Effector memory CD8-positive, alpha-beta T cell (primary cell): ENCODE results near the gene RGS21.

Experiments used
- ATAC-seq: fragments of 150-1000 bp; cut with Tn5 transposase; replicated peaks from 2 replicates; pipeline ENCODE4 v1.10.0; 2021; ENCODE audit warnings: mild to moderate bottlenecking, moderate library complexity
- DNase-seq, 3 experiments: peaks; one replicate each; pipeline ENCODE4 v3.0.0; 2021
- H3K27ac Mint-ChIP-seq, 2 donors: one replicate each; pipeline ENCODE4 v1.8.0; 2022; ENCODE audit warnings: mild to moderate bottlenecking in 2 of 2, mixed read lengths in 2 of 2, moderate library complexity in 2 of 2
- H3K27me3 Mint-ChIP-seq, 2 donors: one replicate each; pipeline ENCODE4 v1.8.0; 2022; ENCODE audit warnings: mixed read lengths in 2 of 2
- H3K36me3 Mint-ChIP-seq: one replicate; pipeline ENCODE4 v1.8.0; 2022; ENCODE audit warnings: mild to moderate bottlenecking, moderate library complexity, mixed read lengths; ENCODE audit not compliant: insufficient read depth
- H3K4me1 Mint-ChIP-seq, 2 donors: one replicate each; pipeline ENCODE4 v1.8.0; 2022; ENCODE audit warnings: low read depth in 2 of 2, mixed read lengths in 2 of 2
- H3K4me3 Mint-ChIP-seq, 2 donors: one replicate each; pipeline ENCODE4 v1.8.0; 2022; ENCODE audit warnings: mild to moderate bottlenecking in 2 of 2, mixed read lengths in 2 of 2, moderate library complexity in 2 of 2
- H3K9me3 Mint-ChIP-seq, 2 donors: one replicate each; pipeline ENCODE4 v1.8.0; 2022; ENCODE audit warnings: mixed read lengths in 2 of 2

The RGS21 gene

DNA sequence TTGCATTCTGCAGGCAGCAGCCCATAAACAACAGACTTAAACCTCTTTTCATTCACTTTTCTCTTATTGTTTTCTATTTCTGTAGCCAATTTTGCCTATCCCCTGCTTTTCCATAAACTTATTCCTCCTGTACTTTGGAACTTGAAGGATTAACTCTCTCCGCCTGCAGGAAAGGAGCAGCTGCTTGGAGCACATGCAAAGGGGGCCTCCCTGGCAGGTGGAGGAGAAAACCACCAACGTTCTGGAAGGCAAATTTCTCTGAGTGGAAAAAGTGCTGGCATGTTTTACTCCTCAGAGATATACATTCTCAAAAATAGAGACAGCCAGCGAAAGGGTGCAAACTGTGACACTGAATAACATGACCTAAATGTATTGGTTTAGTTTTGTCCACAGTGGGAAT lies 33.6 kb downstream of the RGS21 start:
- H3K36me3 Mint-ChIP-seq, result no peaks in the 10 kb centered on the region
- DNase-seq (no peak), ATAC-seq (no peak)
- H3K4me1 Mint-ChIP-seq, result no peaks in the 10 kb centered on the region
- no peak overlapping the region for H3K4me3 Mint-ChIP-seq
- no peak overlapping the region for H3K27ac Mint-ChIP-seq
- no peaks in the 10 kb centered on the region for H3K9me3 Mint-ChIP-seq
- no peaks in the 10 kb centered on the region for H3K27me3 Mint-ChIP-seq

DNA sequence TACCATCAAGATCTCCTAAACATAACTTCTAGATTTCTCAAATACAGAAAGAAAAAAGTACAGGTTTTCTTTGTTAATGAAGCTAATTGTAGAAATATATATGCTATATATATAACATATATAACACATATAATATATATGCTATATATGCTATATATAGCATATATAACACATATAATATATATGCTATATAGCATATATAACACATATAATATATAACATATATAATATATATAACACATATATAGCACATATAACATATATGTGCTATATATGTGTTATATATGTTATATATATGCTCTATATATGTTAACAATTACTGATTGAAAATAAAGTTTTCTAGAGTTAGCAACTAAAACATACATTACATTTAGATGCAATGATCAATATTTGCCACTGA lies 34.8 kb downstream of the RGS21 start:
- no peaks in the 10 kb centered on the region for H3K27me3 Mint-ChIP-seq
- H3K36me3 Mint-ChIP-seq, result no peaks in the 10 kb centered on the region
- no peaks in the 10 kb centered on the region for H3K9me3 Mint-ChIP-seq
- H3K4me3 Mint-ChIP-seq, result no peak overlapping the region
- H3K4me1 Mint-ChIP-seq, result no peaks in the 10 kb centered on the region
- ATAC-seq (no peak), DNase-seq (no peak)
- no peak overlapping the region for H3K27ac Mint-ChIP-seq

DNA sequence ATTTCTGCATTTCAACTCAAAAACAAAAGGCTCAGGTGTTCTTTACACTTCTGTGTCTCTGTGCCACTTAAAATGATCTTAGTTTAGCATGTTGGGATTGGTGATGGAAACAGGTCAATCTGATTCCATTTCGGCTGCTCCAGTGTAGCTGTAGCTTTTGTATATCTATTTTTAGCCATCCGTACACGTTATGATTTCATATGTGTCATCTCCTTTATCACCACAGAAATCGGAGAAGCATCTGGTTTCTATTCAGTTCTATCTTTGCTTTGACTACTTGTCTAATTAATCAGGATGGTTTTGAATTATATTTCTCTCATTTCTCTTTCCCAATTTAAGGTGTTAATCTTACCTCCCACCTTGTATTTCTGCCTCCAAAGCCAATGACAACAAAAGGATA lies 41.1 kb downstream of the RGS21 start:
- ATAC-seq, result no peak
- Mint-ChIP-seq H3K27me3 (no peaks in the 10 kb centered on the region), H3K4me3 (no peak overlapping the region), H3K4me1 (no peaks in the 10 kb centered on the region), H3K36me3 (no peaks in the 10 kb centered on the region), H3K27ac (no peak overlapping the region), H3K9me3 (no peaks in the 10 kb centered on the region)
- no peak for DNase-seq

DNA sequence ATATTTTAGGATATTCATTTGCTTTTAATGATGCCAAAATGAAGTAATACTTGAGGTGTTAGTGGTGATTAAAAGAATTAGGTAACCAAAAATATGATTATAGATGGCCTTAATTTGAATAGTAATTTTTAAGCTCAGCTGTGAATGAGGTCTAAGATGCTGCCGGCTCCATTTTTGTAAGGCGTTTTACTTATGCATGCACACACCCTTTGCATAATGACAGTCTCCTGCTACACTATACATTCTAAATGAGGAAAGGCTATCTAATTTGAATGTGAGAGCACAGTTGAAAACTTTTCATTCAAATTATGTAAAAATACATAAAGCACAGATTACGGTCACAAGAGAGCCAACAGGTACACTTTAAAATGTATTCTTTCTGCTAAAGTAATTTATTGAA lies 41.6 kb downstream of the RGS21 start:
- Mint-ChIP-seq H3K4me3 (no peak overlapping the region), H3K27ac (no peak overlapping the region), H3K4me1 (no peaks in the 10 kb centered on the region), H3K9me3 (no peaks in the 10 kb centered on the region), H3K27me3 (no peaks in the 10 kb centered on the region), H3K36me3 (no peaks in the 10 kb centered on the region)
- ATAC-seq (no peak), DNase-seq (no peak)

DNA sequence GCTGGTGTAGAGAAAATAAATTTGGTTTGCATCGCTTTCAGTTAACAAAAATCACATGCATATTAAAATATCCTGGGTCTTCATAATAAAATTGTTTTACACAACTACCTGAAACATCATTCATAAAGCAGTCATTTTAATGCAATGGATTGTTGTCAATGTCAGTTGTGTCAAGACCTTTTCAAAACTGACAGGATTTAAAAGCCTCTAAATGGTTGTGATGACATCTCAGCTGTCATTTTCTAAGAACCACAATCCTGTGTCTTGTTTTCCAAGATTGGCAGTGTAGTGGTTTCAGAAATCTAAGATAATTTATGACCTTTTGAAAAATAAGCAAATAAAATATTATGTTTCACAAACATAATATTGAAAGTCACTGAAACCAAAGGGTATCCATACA lies 42.0 kb downstream of the RGS21 start:
- Mint-ChIP-seq H3K27ac (no peak overlapping the region), H3K27me3 (no peaks in the 10 kb centered on the region), H3K36me3 (no peaks in the 10 kb centered on the region), H3K4me3 (no peak overlapping the region), H3K9me3 (no peaks in the 10 kb centered on the region), H3K4me1 (no peaks in the 10 kb centered on the region)
- no peak for ATAC-seq
- DNase-seq, result no peak

DNA sequence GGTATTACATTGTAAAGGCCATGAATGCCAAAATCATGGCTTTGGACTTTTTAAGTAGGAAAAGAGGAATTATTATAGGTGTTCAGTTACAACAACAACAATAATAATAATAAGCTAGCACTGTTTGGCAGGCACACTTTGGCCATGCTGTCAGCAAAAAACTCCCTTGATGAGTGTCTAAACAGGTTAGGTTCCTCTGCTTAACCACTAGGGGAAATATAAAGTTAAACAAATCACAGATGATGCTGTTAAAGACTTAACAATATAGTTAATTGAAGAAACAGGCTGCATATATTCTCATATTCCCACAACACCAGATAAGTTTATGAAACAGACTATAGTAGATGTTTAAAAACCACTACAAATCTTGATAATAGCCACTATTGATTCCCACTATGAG lies 46.4 kb downstream of the RGS21 start:
- no peaks in the 10 kb centered on the region for H3K36me3 Mint-ChIP-seq
- H3K4me3 Mint-ChIP-seq, result no peak overlapping the region
- H3K9me3 Mint-ChIP-seq, result no peaks in the 10 kb centered on the region
- H3K27me3 Mint-ChIP-seq, result no peaks in the 10 kb centered on the region
- no peak for DNase-seq
- H3K4me1 Mint-ChIP-seq, result no peaks in the 10 kb centered on the region
- ATAC-seq, result no peak
- H3K27ac Mint-ChIP-seq, result no peak overlapping the region

DNA sequence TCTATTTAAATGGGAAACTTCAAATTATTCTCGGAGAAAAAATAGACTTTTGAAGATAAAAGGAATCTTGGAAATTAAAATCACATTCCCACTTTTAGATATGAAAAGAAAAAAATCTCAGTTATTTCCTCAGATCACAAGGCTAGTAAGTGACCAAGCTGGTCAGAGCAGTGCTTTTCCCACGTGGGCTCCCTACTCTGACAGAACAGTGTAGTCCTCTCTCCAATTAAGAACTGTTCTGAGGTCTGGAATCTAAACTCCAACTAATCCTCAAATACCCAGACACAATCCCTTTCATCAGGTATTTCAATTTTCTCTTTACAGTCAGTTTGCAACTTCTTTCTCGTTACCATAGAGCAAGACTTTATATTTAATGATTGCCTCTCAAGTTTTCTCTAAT lies 50.6 kb downstream of the RGS21 start:
- H3K4me3 Mint-ChIP-seq, result no peak overlapping the region
- no peak for ATAC-seq

DNA sequence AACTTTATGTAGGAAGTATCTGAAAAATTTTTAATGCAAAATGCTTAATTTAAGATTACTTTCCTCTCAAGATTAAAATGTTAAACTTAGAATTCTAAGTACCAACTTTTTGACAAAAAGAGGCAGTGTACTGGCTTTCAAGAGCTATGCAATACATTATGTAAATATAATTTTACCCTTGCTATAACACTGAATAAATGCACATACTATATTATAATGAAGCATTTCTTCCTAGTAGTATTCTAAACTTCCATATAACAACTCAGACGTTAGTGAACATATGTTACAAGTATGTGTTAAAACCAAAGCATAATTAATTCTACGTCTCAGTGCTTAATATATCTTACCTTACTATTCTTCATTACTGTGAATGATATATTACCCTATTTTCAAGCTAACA lies 58.5 kb downstream of the RGS21 start:
- Mint-ChIP-seq H3K36me3 (no peaks in the 10 kb centered on the region), H3K4me1 (no peaks in the 10 kb centered on the region), H3K27me3 (no peaks in the 10 kb centered on the region), H3K27ac (no peak overlapping the region), H3K9me3 (peaks cover 0 to 2% of the 10 kb centered on the region in 2 donors), H3K4me3 (no peak overlapping the region)
- DNase-seq, result no peak
- no peak for ATAC-seq

More for the DNA sequence above, 50.6 kb downstream of the RGS21 start:
- Mint-ChIP-seq H3K27ac (no peak overlapping the region), H3K27me3 (no peaks in the 10 kb centered on the region), H3K4me1 (no peaks in the 10 kb centered on the region), H3K36me3 (no peaks in the 10 kb centered on the region), H3K9me3 (no peaks in the 10 kb centered on the region)
- no peak for DNase-seq

DNA sequence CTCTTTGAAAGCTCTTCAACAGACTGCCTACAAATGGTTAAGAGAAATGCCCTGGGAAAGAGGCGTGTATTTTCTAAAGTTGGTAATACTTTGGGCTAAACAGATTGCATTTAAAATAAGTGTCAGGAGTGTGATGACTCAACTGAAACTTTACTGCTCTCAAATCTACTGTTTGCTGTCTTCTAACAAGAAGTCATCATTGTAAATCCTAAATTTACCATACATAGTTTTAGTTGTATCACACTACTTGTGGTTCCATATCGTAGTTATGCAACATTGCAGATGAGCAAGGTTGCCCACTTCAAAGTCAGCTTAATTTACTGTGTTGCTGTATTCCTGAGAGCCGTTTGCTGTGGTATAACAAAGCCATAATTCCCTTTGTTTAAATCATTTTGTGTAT lies 59.6 kb downstream of the RGS21 start:
- no peaks in the 10 kb centered on the region for H3K4me1 Mint-ChIP-seq
- no peaks in the 10 kb centered on the region for H3K36me3 Mint-ChIP-seq
- H3K27me3 Mint-ChIP-seq, result no peaks in the 10 kb centered on the region
- no peak overlapping the region for H3K27ac Mint-ChIP-seq
- H3K9me3 Mint-ChIP-seq, result peaks cover 0 to 2% of the 10 kb centered on the region in 2 donors
- ATAC-seq (no peak), DNase-seq (no peak)
- no peak overlapping the region for H3K4me3 Mint-ChIP-seq

DNA sequence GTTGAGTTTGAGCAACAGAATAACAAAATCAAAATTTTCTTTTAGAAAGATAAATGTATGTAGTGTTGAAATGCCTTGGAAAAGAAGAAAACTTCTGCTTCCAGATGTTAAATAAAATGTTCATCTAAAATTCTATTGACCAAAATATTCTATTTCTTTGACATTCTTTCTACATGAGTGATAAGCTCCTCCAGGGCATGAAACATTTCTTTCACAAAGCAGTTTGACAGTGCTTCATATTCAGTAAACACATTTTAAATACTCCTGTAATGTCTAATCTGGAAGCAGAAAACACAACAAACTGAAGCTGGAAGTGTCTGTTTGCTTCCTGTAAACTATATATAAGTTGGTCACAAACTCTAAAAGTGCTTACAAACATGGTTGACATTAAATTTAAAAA lies 61.5 kb downstream of the RGS21 start:
- DNase-seq (no peak), ATAC-seq (no peak)
- Mint-ChIP-seq H3K4me1 (no peaks in the 10 kb centered on the region), H3K27me3 (no peaks in the 10 kb centered on the region), H3K4me3 (no peak overlapping the region), H3K9me3 (peaks cover 0 to 2% of the 10 kb centered on the region in 2 donors), H3K27ac (no peak overlapping the region), H3K36me3 (no peaks in the 10 kb centered on the region)

DNA sequence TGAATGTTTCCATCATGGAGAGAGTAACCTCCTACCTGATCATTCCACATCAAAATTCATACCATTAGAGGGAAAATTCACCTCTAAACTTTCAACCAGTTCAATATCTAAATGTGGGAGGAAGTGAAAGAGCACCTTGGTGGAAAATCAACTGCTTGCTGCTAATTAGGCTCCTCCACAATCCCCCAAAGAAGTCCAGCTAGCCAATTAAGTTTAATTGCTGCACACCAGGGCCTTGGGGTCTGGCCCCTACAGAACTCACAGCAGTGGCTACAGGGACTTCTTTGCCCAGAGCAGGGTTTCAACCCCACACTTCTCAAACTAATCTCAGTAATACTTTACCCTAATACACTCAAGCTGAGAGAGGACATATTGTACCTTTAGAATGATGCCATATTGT lies 62.1 kb downstream of the RGS21 start:
- Mint-ChIP-seq H3K9me3 (peaks cover 0 to 2% of the 10 kb centered on the region in 2 donors), H3K4me3 (no peak overlapping the region), H3K27ac (no peak overlapping the region), H3K4me1 (no peaks in the 10 kb centered on the region), H3K36me3 (no peaks in the 10 kb centered on the region), H3K27me3 (no peaks in the 10 kb centered on the region)
- ATAC-seq (no peak), DNase-seq (no peak)

DNA sequence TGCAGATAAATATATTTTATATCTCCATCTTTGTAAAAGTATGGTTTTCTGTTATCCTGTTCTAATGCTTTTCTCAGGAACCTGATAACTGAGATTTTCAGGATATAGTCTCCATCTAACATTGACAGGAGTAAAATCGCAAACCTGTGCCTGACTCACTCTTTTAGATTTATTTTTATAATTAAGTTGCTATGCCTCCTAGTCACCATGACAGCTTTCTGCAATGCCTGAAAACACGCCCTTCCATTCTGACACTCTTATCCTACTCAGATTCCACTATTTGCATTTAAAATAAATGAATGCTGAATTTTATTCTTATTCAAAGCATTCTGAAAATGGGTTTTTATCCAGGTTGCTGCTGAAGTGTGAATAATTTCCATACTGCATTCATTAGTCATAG lies 62.8 kb downstream of the RGS21 start:
- Mint-ChIP-seq H3K9me3 (peaks cover 0 to 2% of the 10 kb centered on the region in 2 donors), H3K4me3 (no peak overlapping the region)
- no peak for DNase-seq

DNA sequence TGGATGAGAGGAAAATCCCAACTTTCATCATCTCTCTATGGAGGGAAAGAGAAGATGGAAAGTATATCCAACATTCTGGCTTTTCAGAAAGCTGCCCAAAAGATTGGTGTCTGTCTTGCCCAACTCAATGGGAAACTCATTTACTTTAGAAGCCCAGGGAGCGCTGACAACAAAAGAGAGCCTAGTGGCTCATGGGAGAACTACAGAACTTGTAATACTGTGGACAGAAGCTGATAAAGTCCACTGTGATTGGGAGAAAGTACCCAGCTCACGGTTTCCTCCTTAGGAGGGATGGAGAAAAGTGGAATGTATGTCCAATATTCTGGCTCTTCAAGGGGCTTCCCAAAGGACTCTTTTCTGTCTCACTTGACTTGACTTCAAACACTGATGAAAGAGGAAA lies 66.0 kb downstream of the RGS21 start:
- DNase-seq (no peak), ATAC-seq (no peak)
- no peaks in the 10 kb centered on the region for H3K36me3 Mint-ChIP-seq
- peaks cover 0 to 2% of the 10 kb centered on the region in 2 donors for H3K9me3 Mint-ChIP-seq
- H3K4me1 Mint-ChIP-seq, result no peaks in the 10 kb centered on the region
- no peak overlapping the region for H3K4me3 Mint-ChIP-seq
- H3K27ac Mint-ChIP-seq, result no peak overlapping the region
- H3K27me3 Mint-ChIP-seq, result no peaks in the 10 kb centered on the region

More for the DNA sequence above, 62.8 kb downstream of the RGS21 start:
- H3K36me3 Mint-ChIP-seq, result no peaks in the 10 kb centered on the region
- ATAC-seq, result no peak
- no peaks in the 10 kb centered on the region for H3K27me3 Mint-ChIP-seq
- H3K4me1 Mint-ChIP-seq, result no peaks in the 10 kb centered on the region
- H3K27ac Mint-ChIP-seq, result no peak overlapping the region

DNA sequence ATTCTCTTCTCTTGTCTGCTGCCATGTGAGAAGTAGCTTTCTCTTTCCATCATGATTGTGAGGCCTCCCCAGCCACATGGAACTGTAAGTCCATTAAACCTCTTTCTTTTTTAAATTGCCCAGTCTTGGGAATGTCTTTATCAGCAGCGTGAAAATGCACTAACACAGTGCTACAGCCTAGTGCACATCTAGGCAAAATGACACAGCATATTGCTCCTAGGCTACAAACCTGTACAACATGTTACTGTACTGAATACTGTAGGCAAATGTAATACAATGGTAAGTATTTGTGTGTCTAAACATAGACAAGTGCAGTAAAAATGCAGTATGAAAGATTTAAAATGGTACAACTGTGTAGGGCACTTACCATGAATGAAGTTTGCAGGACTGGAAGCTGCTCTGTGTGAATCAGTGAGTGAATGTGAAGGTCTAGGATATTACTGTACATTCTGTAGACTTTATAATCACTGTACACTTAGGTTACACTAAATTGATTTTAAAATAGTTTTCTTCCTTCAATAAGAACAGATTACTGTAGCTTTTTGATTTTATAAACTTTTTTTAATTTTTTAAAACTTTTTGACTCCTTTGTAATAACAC lies 69.4 kb downstream of the RGS21 start:
- DNase-seq (no peak), ATAC-seq (no peak)
- no peaks in the 10 kb centered on the region for H3K36me3 Mint-ChIP-seq
- no peak overlapping the region for H3K4me3 Mint-ChIP-seq
- H3K27ac Mint-ChIP-seq, result no peak overlapping the region
- H3K4me1 Mint-ChIP-seq, result no peaks in the 10 kb centered on the region
- peaks cover 0 to 4% of the 10 kb centered on the region in 2 donors for H3K27me3 Mint-ChIP-seq
- no peaks in the 10 kb centered on the region for H3K9me3 Mint-ChIP-seq

DNA sequence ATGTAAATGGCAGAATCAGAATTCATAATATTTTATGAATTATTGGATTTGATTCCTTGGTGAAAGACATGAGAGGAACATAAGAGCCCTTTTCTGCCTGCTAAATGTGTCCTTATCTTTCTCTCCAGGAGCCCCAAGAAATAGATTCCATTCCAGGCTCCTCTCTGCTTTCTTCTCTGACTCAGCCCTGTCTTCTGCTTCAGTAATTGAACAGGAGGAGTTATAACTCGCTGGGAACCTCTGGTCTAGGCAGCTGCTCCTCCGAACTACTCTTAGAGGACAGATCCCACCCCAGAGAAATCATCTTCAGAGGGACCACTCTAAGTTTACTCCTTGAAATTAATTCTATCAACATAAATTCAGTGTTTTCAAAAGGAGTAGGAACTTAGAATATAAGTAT lies 78.4 kb downstream of the RGS21 start:
- H3K4me3 Mint-ChIP-seq, result no peak overlapping the region
- no peak overlapping the region for H3K27ac Mint-ChIP-seq
- DNase-seq (no peak), ATAC-seq (no peak)
- H3K9me3 Mint-ChIP-seq, result no peaks in the 10 kb centered on the region
- peaks cover 0 to 7% of the 10 kb centered on the region in 2 donors for H3K27me3 Mint-ChIP-seq
- no peaks in the 10 kb centered on the region for H3K4me1 Mint-ChIP-seq
- H3K36me3 Mint-ChIP-seq, result no peaks in the 10 kb centered on the region
